H9 (cell line): ENCODE measurements around the gene C11orf91. TPM values are rescaled to one million over a fixed set of nuclear protein-coding genes. Genes with fewer than 3 reads are reported as not detected.

Source experiments
- DNase-seq: peaks from one replicate; pipeline ENCODE4 v3.0.0-alpha.2; 2017
- H2AFZ ChIP-seq: one replicate; pipeline ENCODE4 v1.6.1; 2013; ENCODE audit warnings: mild to moderate bottlenecking, low read length, control low read depth, moderate library complexity
- H2AK5ac ChIP-seq: 2 replicates; pipeline ENCODE4 v1.6.1; 2013; ENCODE audit warnings: low read length, control low read depth, mixed read lengths; ENCODE audit not compliant: insufficient read length
- H2BK120ac ChIP-seq: one replicate; pipeline ENCODE4 v1.6.1; 2013; ENCODE audit warnings: low read depth, mild to moderate bottlenecking, low read length, control low read depth, inconsistent platforms; ENCODE audit not compliant: poor library complexity, severe bottlenecking
- H2BK12ac ChIP-seq: 2 replicates; pipeline ENCODE4 v1.6.1; 2013; ENCODE audit warnings: low read length, control low read depth, mixed read lengths, low read depth; ENCODE audit not compliant: insufficient read length
- H2BK15ac ChIP-seq: 2 replicates; pipeline ENCODE4 v1.6.1; 2013; ENCODE audit warnings: low read depth, low read length, control low read depth
- H2BK20ac ChIP-seq: one replicate; pipeline ENCODE4 v1.6.1; 2013; ENCODE audit warnings: low read depth, mild to moderate bottlenecking, low read length, control low read depth, inconsistent platforms; ENCODE audit not compliant: poor library complexity, severe bottlenecking
- H2BK5ac ChIP-seq: 2 replicates; pipeline ENCODE4 v1.6.1; 2013; ENCODE audit warnings: low read length, control low read depth, mixed read lengths; ENCODE audit not compliant: insufficient read length
- H3K14ac ChIP-seq: 2 replicates; pipeline ENCODE4 v1.6.1; 2013; ENCODE audit warnings: low read length, control low read depth; ENCODE audit not compliant: insufficient read depth
- H3K18ac ChIP-seq: 2 replicates; pipeline ENCODE4 v1.6.1; 2013; ENCODE audit warnings: low read depth, mild to moderate bottlenecking, mixed read lengths, low read length, control low read depth; ENCODE audit not compliant: insufficient read length
- H3K23ac ChIP-seq: 2 replicates; pipeline ENCODE4 v1.6.1; 2013; ENCODE audit warnings: low read length, control low read depth, mixed read lengths, low read depth; ENCODE audit not compliant: insufficient read length
- H3K23me2 ChIP-seq: 2 replicates; pipeline ENCODE4 v1.6.1; 2013; ENCODE audit warnings: low read depth, mild to moderate bottlenecking, mixed read lengths, low read length, control low read depth; ENCODE audit not compliant: insufficient read length, poor library complexity, severe bottlenecking
- H3K27ac ChIP-seq: 2 replicates; pipeline ENCODE4 v1.5.1; 2013; ENCODE audit warnings: low read length, control low read depth, mixed read lengths, low read depth; ENCODE audit not compliant: insufficient read length
- H3K27me3 ChIP-seq: 2 replicates; pipeline ENCODE4 v1.6.1; 2013; ENCODE audit warnings: low read length, control low read depth, inconsistent platforms; ENCODE audit not compliant: insufficient read depth
- H3K4ac ChIP-seq: 2 replicates; pipeline ENCODE4 v1.6.1; 2013; ENCODE audit warnings: low read depth, mild to moderate bottlenecking, control low read depth, inconsistent platforms, low read length, moderate library complexity
- H3K4me1 ChIP-seq: 2 replicates; pipeline ENCODE4 v1.6.1; 2013; ENCODE audit warnings: low read length, control low read depth, inconsistent platforms; ENCODE audit not compliant: insufficient read depth
- H3K4me2 ChIP-seq: 2 replicates; pipeline ENCODE4 v1.6.1; 2013; ENCODE audit warnings: low read length, control low read depth, mixed read lengths; ENCODE audit not compliant: insufficient read length, insufficient read depth
- H3K56ac ChIP-seq: 2 replicates; pipeline ENCODE4 v1.6.1; 2013; ENCODE audit warnings: low read depth, mild to moderate bottlenecking, mixed read lengths, low read length, control low read depth; ENCODE audit not compliant: insufficient read length
- H3K79me1 ChIP-seq: 2 replicates; pipeline ENCODE4 v1.6.1; 2013; ENCODE audit warnings: low read depth, mild to moderate bottlenecking, moderate library complexity, low read length, control low read depth, inconsistent platforms; ENCODE audit not compliant: insufficient read depth, poor library complexity, severe bottlenecking
- H3K79me2 ChIP-seq: 2 replicates; pipeline ENCODE4 v1.6.1; 2013; ENCODE audit warnings: low read length, control low read depth, inconsistent platforms; ENCODE audit not compliant: insufficient read depth
- H3K9ac ChIP-seq: 2 replicates; pipeline ENCODE4 v1.6.1; 2013; ENCODE audit warnings: low read length, control low read depth, mixed read lengths; ENCODE audit not compliant: insufficient read length; ENCODE audit errors: extremely low read depth
- H3K9me3 ChIP-seq: one replicate; pipeline ENCODE4 v1.6.1; 2013; ENCODE audit warnings: low read depth, low read length, inconsistent platforms; ENCODE audit not compliant: control insufficient read depth
- H3T11ph ChIP-seq: one replicate; pipeline ENCODE4 v1.6.1; 2013; ENCODE audit warnings: mild to moderate bottlenecking, low read length, control low read depth, inconsistent platforms
- H4K20me1 ChIP-seq: one replicate; pipeline ENCODE4 v1.6.1; 2013; ENCODE audit not compliant: control insufficient read depth, insufficient read length, insufficient read depth
- H4K5ac ChIP-seq: 2 replicates; pipeline ENCODE4 v1.6.1; 2013; ENCODE audit warnings: low read depth, mild to moderate bottlenecking, mixed read lengths, low read length, control low read depth; ENCODE audit not compliant: insufficient read length
- H4K8ac ChIP-seq: replicated peaks from 2 replicates; pipeline ENCODE4 v1.6.1; 2013; ENCODE audit warnings: low read length, control low read depth, mixed read lengths, low read depth; ENCODE audit not compliant: insufficient read length
- H4K91ac ChIP-seq: 2 replicates; pipeline ENCODE4 v1.6.1; 2013; ENCODE audit warnings: low read depth, mild to moderate bottlenecking, moderate library complexity, mixed read lengths, low read length, control low read depth; ENCODE audit not compliant: insufficient read length
- H3K27ac Mint-ChIP-seq, 3 experiments: 2 replicates in 2 of 3; 3 replicates in 1 of 3; pipeline ENCODE4 v1.8.0; 2020 to 2021; ENCODE audit warnings: mixed read lengths in 3 of 3, mild to moderate bottlenecking in 1 of 3, moderate library complexity in 1 of 3
- H3K27me3 Mint-ChIP-seq: 2 replicates; pipeline ENCODE4 v1.8.0; 2021; ENCODE audit warnings: low read depth, mild to moderate bottlenecking, moderate library complexity, mixed read lengths
- H3K36me3 Mint-ChIP-seq, 3 experiments: 2 replicates in 2 of 3; 3 replicates in 1 of 3; pipeline ENCODE4 v1.8.0; 2020 to 2021; ENCODE audit warnings: low read depth in 3 of 3, mixed read lengths in 3 of 3; ENCODE audit not compliant: insufficient read depth in 1 of 3
- H3K4me1 Mint-ChIP-seq, 2 experiments: 2 replicates each; pipeline ENCODE4 v1.8.0; 2020; ENCODE audit warnings: mixed read lengths in 2 of 2
- H3K4me3 Mint-ChIP-seq, 2 experiments: 2 replicates in 1 of 2; 3 replicates in 1 of 2; pipeline ENCODE4 v1.8.0; 2020 to 2021; ENCODE audit warnings: mild to moderate bottlenecking in 2 of 2, mixed read lengths in 2 of 2, moderate library complexity in 1 of 2
- H3K9me3 Mint-ChIP-seq, 2 experiments: 2 replicates in 1 of 2; 3 replicates in 1 of 2; pipeline ENCODE4 v1.8.0; 2020; ENCODE audit warnings: mild to moderate bottlenecking in 2 of 2, mixed read lengths in 2 of 2, moderate library complexity in 1 of 2
- WGBS: extraction: QIAGEN DNeasy Blood & Tissue Kit; methylation state at CpG from one replicate; pipeline ENCODE4 v1.1.7; 2013; ENCODE audit warnings: missing lambda C conversion rate, low lambda C conversion rate, mixed read lengths; ENCODE audit not compliant: insufficient read length; ENCODE audit errors: extremely low coverage; 5-methylcytosine and 5-hydroxymethylcytosine counted together
- total RNA-seq: library from RNA; stranded (reverse); gene quantifications from 2 replicates; pipeline ENCODE4 v1.2.1, GENCODE V29; 2021
- TF ChIP-seq, protein P1 (sequence below): fragments of 200-600 bp; sonication (generic); conservative IDR thresholded peaks from 3 replicates; pipeline ENCODE4 v1.8.0; 2021; ENCODE audit warnings: antibody characterized with exemption, mild to moderate bottlenecking

Gene C11orf91
- total RNA-seq, 1 experiment from 2014 or later, result not detected

DNA sequence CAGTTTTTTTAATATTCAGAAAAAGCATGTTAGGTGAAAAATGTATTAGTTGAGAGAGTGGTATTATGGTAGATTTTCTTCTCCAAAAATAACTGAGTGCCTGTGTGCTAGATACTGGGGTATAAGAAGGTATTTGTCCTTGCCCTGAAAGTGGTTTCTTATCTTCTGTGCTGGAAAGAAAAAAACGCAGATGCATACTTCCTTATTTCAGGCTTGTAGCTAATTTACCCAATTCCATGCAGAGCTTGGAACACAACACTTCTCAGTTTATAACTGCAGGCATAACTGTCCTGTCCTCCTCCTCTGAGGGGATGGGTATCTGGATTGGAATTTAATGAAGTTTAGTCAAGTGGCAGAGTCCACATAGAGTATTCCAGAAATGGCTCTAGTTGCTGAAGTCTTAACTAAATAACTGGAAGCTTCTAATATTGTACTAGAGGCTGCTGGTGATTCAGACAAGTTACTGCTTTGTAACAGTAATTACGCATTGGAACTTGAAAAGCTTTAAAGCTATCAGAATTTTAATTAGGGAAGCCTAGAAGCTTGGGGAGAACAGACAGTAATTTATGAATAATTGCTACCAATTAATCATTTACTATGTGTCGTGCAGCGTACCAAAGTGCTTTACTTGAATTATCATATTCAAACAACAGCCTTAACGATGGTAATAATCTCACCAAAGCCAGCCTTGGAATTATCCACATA is 12.7 kb upstream of the C11orf91 start:
- Mint-ChIP-seq H3K4me1 (no peaks in the 10 kb centered on the region), H3K27me3 (no peaks in the 10 kb centered on the region), H3K9me3 (no peaks in the 10 kb centered on the region), H3K36me3 (peaks cover 8 to 47% (median 37%) of the 10 kb centered on the region in 3 experiments; a peak in 6 of 7 replicates), H3K27ac (no peak overlapping the region), H3K4me3 (no peak overlapping the region)
- H3K4me2 ChIP-seq, result no peak overlapping the region
- H3T11ph ChIP-seq, result no peak overlapping the region
- DNase-seq, result no peak
- H2BK5ac ChIP-seq, result no peak overlapping the region
- H3K4ac ChIP-seq, result no peak overlapping the region
- H3K14ac ChIP-seq, result no peak overlapping the region
- no peaks in the 10 kb centered on the region for H3K79me1 ChIP-seq
- no peaks in the 10 kb centered on the region for H3K23me2 ChIP-seq
- H2BK120ac ChIP-seq, result no peak overlapping the region
- H3K27me3 ChIP-seq, result no peaks in the 10 kb centered on the region
- H4K8ac ChIP-seq, result no peak overlapping the region
- H3K23ac ChIP-seq, result no peak overlapping the region
- no peak overlapping the region for H3K56ac ChIP-seq
- H3K18ac ChIP-seq, result no peak overlapping the region
- no peaks in the 10 kb centered on the region for H3K4me1 ChIP-seq
- no peak overlapping the region for H4K5ac ChIP-seq
- H2BK20ac ChIP-seq, result no peak overlapping the region
- no peak overlapping the region for H2BK15ac ChIP-seq
- WGBS, result no CpG with 5 or more reads among the region's 5 CpGs
- H2AK5ac ChIP-seq, result no peak overlapping the region
- H3K27ac ChIP-seq, result no peak overlapping the region
- TF ChIP-seq, protein P1, sequence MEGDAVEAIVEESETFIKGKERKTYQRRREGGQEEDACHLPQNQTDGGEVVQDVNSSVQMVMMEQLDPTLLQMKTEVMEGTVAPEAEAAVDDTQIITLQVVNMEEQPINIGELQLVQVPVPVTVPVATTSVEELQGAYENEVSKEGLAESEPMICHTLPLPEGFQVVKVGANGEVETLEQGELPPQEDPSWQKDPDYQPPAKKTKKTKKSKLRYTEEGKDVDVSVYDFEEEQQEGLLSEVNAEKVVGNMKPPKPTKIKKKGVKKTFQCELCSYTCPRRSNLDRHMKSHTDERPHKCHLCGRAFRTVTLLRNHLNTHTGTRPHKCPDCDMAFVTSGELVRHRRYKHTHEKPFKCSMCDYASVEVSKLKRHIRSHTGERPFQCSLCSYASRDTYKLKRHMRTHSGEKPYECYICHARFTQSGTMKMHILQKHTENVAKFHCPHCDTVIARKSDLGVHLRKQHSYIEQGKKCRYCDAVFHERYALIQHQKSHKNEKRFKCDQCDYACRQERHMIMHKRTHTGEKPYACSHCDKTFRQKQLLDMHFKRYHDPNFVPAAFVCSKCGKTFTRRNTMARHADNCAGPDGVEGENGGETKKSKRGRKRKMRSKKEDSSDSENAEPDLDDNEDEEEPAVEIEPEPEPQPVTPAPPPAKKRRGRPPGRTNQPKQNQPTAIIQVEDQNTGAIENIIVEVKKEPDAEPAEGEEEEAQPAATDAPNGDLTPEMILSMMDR, result no peak
- H2BK12ac ChIP-seq, result no peak overlapping the region
- no peaks in the 10 kb centered on the region for H3K9me3 ChIP-seq
- H3K9ac ChIP-seq, result no peak overlapping the region
- H4K91ac ChIP-seq, result no peak overlapping the region
- H3K79me2 ChIP-seq, result 0 out of 2 replicates have a peak, but pooled peaks cover 2% of the 10 kb centered on the region
- H2AFZ ChIP-seq, result no peak overlapping the region
- no peaks in the 10 kb centered on the region for H4K20me1 ChIP-seq
